ENCODE results near the gene PLA2G2C. TPM values are rescaled to one million over a fixed set of nuclear protein-coding genes. Genes with fewer than 3 reads are reported as not detected.

The PLA2G2C gene
- total and polyA plus RNA-seq, 2 donors (not counting 3 experiments of a cell fraction or from before 2014, with no cell fraction given), result not detected

GRCh38 chr1:20126806-20127440 lies 59.4 kb downstream of the PLA2G2C start:
- FAIRE-seq, result no peak
- H3K36me3 ChIP-seq (ENCODE audit: control insufficient read depth in 2 of 2, extremely low read depth in 1 of 2, insufficient read depth in 2 of 2, low read length in 2 of 2), result no peaks in the 10 kb centered on the region
- no peaks in the 10 kb centered on the region for H3K79me2 ChIP-seq (ENCODE audit: control insufficient read depth, insufficient read depth, low read length)
- no peak overlapping the region for H2AFZ ChIP-seq (ENCODE audit: low read depth, low read length)
- dilution Hi-C loops (cut with MboI; ENCODE audit: extremely low pct_ligation_motif_present, low sequenced_read_pairs), result no loop called here
- H3K4me1 ChIP-seq (ENCODE audit: control insufficient read depth, extremely low read depth, insufficient read depth, low read length), result no peaks in the 10 kb centered on the region
- no peaks in the 10 kb centered on the region for H3K9me3 ChIP-seq (replicated peaks; ENCODE audit: control insufficient read depth, insufficient read depth, low read length)
- no peak overlapping the region for H3K27ac ChIP-seq (ENCODE audit: insufficient read depth, low read depth, low read length)
- no peak overlapping the region for H3K9ac ChIP-seq (replicated peaks; ENCODE audit: extremely low read depth, insufficient read depth, low read length)
- H3K4me2 ChIP-seq (ENCODE audit: insufficient read depth, low read length), result no peak overlapping the region
- no peaks in the 10 kb centered on the region for H4K20me1 ChIP-seq (replicated peaks; ENCODE audit: control insufficient read depth, extremely low read depth, insufficient read depth, low read length)
- intact Hi-C loops (cut with micrococcal nuclease), result no loop called here
- TF ChIP-seq GATA2 (IDR thresholded peaks at IDR 0.05; ENCODE audit: insufficient read depth, insufficient read length, low read depth, low read length) (no peak), MAX (IDR thresholded peaks at IDR 0.05; ENCODE audit: insufficient read depth, insufficient read length) (no peak), POLR2AphosphoS5 (IDR thresholded peaks at IDR 0.05; ENCODE audit: insufficient read depth, low read depth, low read length) (no peak), EZH2 (IDR thresholded peaks at IDR 0.05; ENCODE audit: borderline replicate concordance, low read depth, low read length, severe bottlenecking) (no peak), FOS (IDR thresholded peaks at IDR 0.05; ENCODE audit: borderline replicate concordance, insufficient read depth, low read length) (no peak), POLR2A (IDR thresholded peaks at IDR 0.05; ENCODE audit: low read depth, low read length) (no peak), JUN (IDR thresholded peaks at IDR 0.05; ENCODE audit: borderline replicate concordance, insufficient read depth, insufficient read length, low read depth) (no peak), CTCF (IDR thresholded peaks at IDR 0.05; ENCODE audit: extremely low read depth in 1 of 2, insufficient read depth in 1 of 2, low read depth in 1 of 2, low read length in 2 of 2) (no peak), MYC (IDR thresholded peaks at IDR 0.05; ENCODE audit: low read depth, low read length) (no peak)
- no peak for DNase-seq (ENCODE audit: low read depth, low spot score)
- CTCF ChIA-PET, result interaction anchor here (1.3 kb wide), 1 partner anchor 25 kb away, joined by 3 read pairs; no protein-coding TSS in a partner anchor
- peaks cover 0 to 3% of the 10 kb centered on the region in 2 experiments for H3K27me3 ChIP-seq (ENCODE audit: control insufficient read depth in 2 of 2, insufficient read depth in 2 of 2, low read length in 2 of 2)
- POLR2A ChIA-PET, result no interaction called here
- H3K4me3 ChIP-seq (replicated peaks in 1 of 3; ENCODE audit: insufficient read depth in 1 of 3, low read depth in 1 of 3, low read length in 3 of 3), result no peak overlapping the region
- BruUV-seq (replicated peaks), result no TSS peak
- H3K9me1 ChIP-seq (replicated peaks; ENCODE audit: control insufficient read depth, extremely low read depth, insufficient read depth, low read length), result no peaks in the 10 kb centered on the region

All from endothelial cell of umbilical vein (primary cell).